ENCODE measurements around the gene OTULIN. TPM values are rescaled to one million over a fixed set of nuclear protein-coding genes. Genes with fewer than 3 reads are reported as not detected.
A peak's percentile ranks its signal among the peaks of the same experiment; 100 is the strongest.

Gene OTULIN
- total and polyA plus RNA-seq, 2 of the 13 experiments (the other 11 are each of a cell fraction or from before 2014, with no cell fraction given): 7.0 to 34.8 TPM

- TF ChIP-seq TFDP1 (CRISPR knock-in tag; IDR thresholded peaks at IDR 0.05; ENCODE audit: borderline replicate concordance) (peak; percentile 39; the same call in 1 of the 2 replicates), JUND (CRISPR knock-in tag; IDR thresholded peaks at IDR 0.05) (no peak; the same call in 1 of the 2 replicates), ZNF512 (CRISPR knock-in tag; IDR thresholded peaks at IDR 0.05) (no peak), ZBTB46 (CRISPR knock-in tag; IDR thresholded peaks at IDR 0.05; ENCODE audit: borderline replicate concordance) (no peak), ZNF251 (CRISPR knock-in tag; IDR thresholded peaks at IDR 0.05) (no peak), USF2 (IDR thresholded peaks at IDR 0.05; ENCODE audit: low read depth, low read length) (no peak), USF2 (CRISPR knock-in tag; IDR thresholded peaks at IDR 0.05; ENCODE audit: borderline replicate concordance) (no peak; the same call in 1 of the 2 replicates), ZNF383 (CRISPR knock-in tag; IDR thresholded peaks at IDR 0.05; ENCODE audit: borderline replicate concordance) (0 out of 2 replicates have a peak, but pooled peaks have one; percentile 21), SNAPC4 (CRISPR knock-in tag; IDR thresholded peaks at IDR 0.05) (no peak)
These were observed 64.0 kb downstream of the OTULIN start (continued) for GRCh38 chr5:14728459-14728938.

Data from HepG2 (cell line).